Measurements from ENCODE around the gene TFEB.

- TF ChIP-seq CTCF (IDR thresholded peaks at IDR 0.05) (no peak), POLR2A (IDR thresholded peaks at IDR 0.05) (no peak)
These were observed 90.3 kb downstream of the TFEB start for GRCh38 chr6:41645007-41645618.
